ENCODE data around the gene CENPU.

The CENPU gene

DNA sequence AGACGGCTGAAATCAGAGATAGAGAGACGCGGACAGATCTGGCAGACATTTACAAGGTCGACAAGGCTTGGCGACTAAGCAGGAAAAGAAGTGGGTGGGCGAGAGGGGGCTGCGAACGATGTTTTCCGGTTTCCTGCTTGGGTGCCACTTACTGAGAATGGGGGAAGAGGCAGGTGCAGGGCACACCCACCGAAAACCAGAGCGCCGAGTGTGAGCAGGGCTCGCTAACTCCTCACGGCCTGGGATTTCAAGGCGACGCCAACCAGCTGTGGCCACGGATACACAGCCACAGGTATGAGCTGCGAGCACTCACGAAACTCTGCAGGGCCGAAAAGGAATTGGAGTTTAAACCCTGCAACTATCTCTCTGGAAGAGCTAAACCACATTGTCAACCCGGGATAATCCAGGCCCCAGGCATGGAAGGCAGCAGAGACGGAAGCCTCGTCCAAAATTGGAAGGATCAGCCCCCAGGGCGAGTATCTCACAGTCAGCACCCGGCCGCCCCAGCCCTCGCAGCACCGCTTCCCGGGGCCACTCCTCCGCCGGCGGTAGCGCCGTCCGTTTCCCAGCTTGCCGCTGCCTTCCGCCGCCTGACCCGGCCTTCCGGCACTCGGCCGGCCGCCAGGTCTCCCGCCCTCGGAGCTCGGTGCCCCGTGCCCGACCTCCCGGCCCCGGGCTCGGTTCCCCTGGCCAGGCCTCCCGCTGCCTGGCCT is 85.4 kb downstream of the CENPU start (continued):
- TF ChIP-seq, protein P1, sequence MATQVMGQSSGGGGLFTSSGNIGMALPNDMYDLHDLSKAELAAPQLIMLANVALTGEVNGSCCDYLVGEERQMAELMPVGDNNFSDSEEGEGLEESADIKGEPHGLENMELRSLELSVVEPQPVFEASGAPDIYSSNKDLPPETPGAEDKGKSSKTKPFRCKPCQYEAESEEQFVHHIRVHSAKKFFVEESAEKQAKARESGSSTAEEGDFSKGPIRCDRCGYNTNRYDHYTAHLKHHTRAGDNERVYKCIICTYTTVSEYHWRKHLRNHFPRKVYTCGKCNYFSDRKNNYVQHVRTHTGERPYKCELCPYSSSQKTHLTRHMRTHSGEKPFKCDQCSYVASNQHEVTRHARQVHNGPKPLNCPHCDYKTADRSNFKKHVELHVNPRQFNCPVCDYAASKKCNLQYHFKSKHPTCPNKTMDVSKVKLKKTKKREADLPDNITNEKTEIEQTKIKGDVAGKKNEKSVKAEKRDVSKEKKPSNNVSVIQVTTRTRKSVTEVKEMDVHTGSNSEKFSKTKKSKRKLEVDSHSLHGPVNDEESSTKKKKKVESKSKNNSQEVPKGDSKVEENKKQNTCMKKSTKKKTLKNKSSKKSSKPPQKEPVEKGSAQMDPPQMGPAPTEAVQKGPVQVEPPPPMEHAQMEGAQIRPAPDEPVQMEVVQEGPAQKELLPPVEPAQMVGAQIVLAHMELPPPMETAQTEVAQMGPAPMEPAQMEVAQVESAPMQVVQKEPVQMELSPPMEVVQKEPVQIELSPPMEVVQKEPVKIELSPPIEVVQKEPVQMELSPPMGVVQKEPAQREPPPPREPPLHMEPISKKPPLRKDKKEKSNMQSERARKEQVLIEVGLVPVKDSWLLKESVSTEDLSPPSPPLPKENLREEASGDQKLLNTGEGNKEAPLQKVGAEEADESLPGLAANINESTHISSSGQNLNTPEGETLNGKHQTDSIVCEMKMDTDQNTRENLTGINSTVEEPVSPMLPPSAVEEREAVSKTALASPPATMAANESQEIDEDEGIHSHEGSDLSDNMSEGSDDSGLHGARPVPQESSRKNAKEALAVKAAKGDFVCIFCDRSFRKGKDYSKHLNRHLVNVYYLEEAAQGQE (tag by site-specific recombination; IDR thresholded peaks at IDR 0.05), result no peak
- peak; percentile 75; the same call in 1 of the 2 replicates for TF ChIP-seq KLF9 (tag by site-specific recombination; IDR thresholded peaks at IDR 0.05; ENCODE audit: low read depth)
- peak; percentile 51 for TF ChIP-seq EGR2 (tag by site-specific recombination; IDR thresholded peaks at IDR 0.05; ENCODE audit: low read depth)
- TF ChIP-seq SP2 (tag by site-specific recombination; IDR thresholded peaks at IDR 0.05), result peak; percentile 37
- TF ChIP-seq ZBTB21 (tag by site-specific recombination; IDR thresholded peaks at IDR 0.05), result no peak

DNA sequence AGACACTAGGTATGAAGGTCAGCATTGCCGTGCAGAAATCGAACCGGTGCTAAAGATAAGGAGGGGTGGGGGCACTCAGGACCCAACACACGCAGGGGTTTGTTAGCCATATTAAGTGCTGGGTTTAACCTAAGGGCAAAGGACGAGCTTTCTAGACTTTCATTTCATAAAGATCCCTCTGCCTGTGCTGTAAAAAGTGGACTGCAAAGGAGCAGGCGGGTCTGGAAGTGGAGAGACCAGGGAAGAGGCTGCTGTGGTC is 85.9 kb downstream of the CENPU start:
- Histone ChIP-seq H3K9me3 (ENCODE audit: control insufficient read depth, insufficient read depth, low read depth, low read length) (no peaks in the 10 kb centered on the region), H3K36me3 (ENCODE audit: control insufficient read depth in 2 of 2, insufficient read depth in 1 of 2, low read length in 2 of 2) (peaks cover 0 to 6% of the 10 kb centered on the region in 2 experiments; a peak in 1 of 3 replicates), H3K27ac (ENCODE audit: extremely low read depth, low read depth, low read length) (peak overlapping the region; percentile 85; the same call in 1 of the 2 replicates), H3K4me1 (ENCODE audit: control insufficient read depth, insufficient read depth, low read length) (peaks cover 24% of the 10 kb centered on the region), H3K4me3 (ENCODE audit: low read depth, low read length) (peak overlapping the region; percentile 82)
- ChIA-PET CTCF (interaction anchor here (0.6 kb wide), 1 partner anchor 1604 kb away, joined by 3 read pairs; no protein-coding TSS in a partner anchor), POLR2A (interaction anchor here (1.9 to 2.8 kb wide), 3 partner anchors 9 to 110 kb away, joined by 6 to 21 read pairs (median 7); partner anchors contain the start of gene CENPU)
- TF ChIP-seq HOXA7 (CRISPR knock-in tag; IDR thresholded peaks at IDR 0.05; ENCODE audit: borderline replicate concordance), result no peak

DNA sequence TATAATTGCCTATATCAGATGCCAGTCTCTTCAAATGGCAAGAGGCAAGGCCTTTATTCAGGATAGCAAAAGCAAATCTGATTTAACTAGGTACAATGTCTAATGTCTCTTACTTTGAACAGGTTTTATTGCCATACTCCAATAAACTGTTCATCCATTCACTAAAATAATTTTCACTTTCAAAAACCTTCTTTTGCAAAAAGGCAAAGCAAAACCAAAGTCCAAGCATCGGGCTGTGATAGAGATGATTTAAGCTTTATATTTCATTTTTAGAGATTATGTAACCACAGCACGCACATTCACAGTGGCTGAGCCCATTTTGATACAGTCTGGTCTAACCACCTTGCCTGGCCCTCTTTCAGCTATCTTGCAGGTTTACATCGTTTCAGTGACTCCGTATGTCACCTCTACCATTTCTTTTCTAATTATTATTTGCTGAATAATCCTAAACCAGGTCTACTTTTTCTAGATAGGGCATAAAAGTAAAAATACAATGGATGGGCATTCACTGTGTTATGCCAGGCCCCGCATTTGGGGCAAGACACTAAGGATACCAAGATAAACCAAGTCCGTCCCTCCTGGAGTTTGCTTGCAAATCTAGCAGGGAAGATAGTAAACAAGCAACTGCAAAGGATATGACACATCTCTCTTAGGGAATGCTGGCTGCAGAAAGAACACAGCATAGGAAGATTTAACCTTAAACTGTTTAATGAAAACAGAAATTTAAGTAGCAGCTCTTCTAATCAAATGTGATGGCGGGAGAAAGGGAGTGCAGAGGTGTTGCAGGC is 86.4 kb downstream of the CENPU start:
- Histone ChIP-seq H3K27ac (ENCODE audit: extremely low read depth, low read depth, low read length) (peak overlapping the region; percentile 85; the same call in 1 of the 2 replicates), H3K36me3 (ENCODE audit: control insufficient read depth in 2 of 2, insufficient read depth in 1 of 2, low read length in 2 of 2) (peaks cover 0 to 6% of the 10 kb centered on the region in 2 experiments; a peak in 1 of 3 replicates), H3K4me3 (ENCODE audit: low read depth, low read length) (peak overlapping the region; percentile 82), H3K9me3 (ENCODE audit: control insufficient read depth, insufficient read depth, low read depth, low read length) (no peaks in the 10 kb centered on the region), H3K4me1 (ENCODE audit: control insufficient read depth, insufficient read depth, low read length) (peaks cover 24% of the 10 kb centered on the region)
- ChIA-PET POLR2A (no interaction called here), CTCF (no interaction called here)
- no peak for TF ChIP-seq ZNF37A (tag by site-specific recombination; IDR thresholded peaks at IDR 0.05)
- TF ChIP-seq MYNN (tag by site-specific recombination; IDR thresholded peaks at IDR 0.05; ENCODE audit: borderline replicate concordance), result no peak
- TF ChIP-seq PRDM1 (tag by site-specific recombination; IDR thresholded peaks at IDR 0.05), result no peak
- no peak for TF ChIP-seq ZNF174 (tag by site-specific recombination; IDR thresholded peaks at IDR 0.05)
- TF ChIP-seq SALL2 (tag by site-specific recombination; IDR thresholded peaks at IDR 0.05; ENCODE audit: borderline replicate concordance), result no peak
- TF ChIP-seq TRIM28 (IDR thresholded peaks at IDR 0.05; ENCODE audit: borderline replicate concordance, low read length), result 0 out of 2 replicates have a peak, but pooled peaks have one; percentile 22
- no peak for TF ChIP-seq ZNF114 (tag by site-specific recombination; IDR thresholded peaks at IDR 0.05)
- no peak for TF ChIP-seq ZNF629 (tag by site-specific recombination; IDR thresholded peaks at IDR 0.05)

DNA sequence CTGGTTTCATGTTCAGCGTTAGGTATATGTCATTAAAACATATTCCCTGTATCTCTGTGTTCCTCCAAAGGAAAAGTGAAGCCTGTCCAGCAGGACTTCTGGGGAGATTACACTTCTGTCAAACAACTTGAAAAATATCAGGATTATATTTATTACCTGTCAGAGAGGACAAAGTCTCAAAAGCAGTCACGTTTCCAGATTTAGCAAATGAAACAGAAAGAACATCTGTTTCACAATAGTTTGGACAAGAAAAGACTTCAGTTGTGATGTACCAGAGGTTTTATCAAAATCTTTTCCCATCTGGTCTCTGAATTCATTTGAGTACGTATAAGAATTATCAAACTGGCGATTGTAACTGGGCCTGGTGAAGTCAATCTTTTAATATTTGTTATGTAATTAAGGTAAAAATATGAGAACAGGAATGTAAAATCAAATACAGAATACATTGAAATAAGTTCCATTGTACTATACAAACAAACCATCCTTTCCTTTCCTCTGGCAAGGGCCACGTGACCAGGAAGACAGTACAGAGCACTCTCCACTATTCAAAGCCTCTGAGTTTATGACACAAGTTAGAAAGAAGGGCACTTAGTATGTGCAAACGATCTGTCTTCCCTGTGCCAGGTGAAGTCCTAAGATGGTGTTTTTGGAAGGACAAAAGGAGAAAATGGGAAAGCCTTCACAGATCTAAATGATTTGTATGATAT is 87.8 kb downstream of the CENPU start:
- ChIA-PET POLR2A (no interaction called here), CTCF (no interaction called here)
- Histone ChIP-seq H3K9me3 (ENCODE audit: control insufficient read depth, insufficient read depth, low read depth, low read length) (no peaks in the 10 kb centered on the region), H3K36me3 (ENCODE audit: control insufficient read depth in 2 of 2, insufficient read depth in 1 of 2, low read length in 2 of 2) (peaks cover 0 to 11% of the 10 kb centered on the region in 2 experiments; a peak in 2 of 3 replicates), H3K4me3 (ENCODE audit: low read depth, low read length) (no peak overlapping the region), H3K27ac (ENCODE audit: extremely low read depth, low read depth, low read length) (no peak overlapping the region), H3K4me1 (ENCODE audit: control insufficient read depth, insufficient read depth, low read length) (peaks cover 24% of the 10 kb centered on the region)
- TF ChIP-seq, protein P2, sequence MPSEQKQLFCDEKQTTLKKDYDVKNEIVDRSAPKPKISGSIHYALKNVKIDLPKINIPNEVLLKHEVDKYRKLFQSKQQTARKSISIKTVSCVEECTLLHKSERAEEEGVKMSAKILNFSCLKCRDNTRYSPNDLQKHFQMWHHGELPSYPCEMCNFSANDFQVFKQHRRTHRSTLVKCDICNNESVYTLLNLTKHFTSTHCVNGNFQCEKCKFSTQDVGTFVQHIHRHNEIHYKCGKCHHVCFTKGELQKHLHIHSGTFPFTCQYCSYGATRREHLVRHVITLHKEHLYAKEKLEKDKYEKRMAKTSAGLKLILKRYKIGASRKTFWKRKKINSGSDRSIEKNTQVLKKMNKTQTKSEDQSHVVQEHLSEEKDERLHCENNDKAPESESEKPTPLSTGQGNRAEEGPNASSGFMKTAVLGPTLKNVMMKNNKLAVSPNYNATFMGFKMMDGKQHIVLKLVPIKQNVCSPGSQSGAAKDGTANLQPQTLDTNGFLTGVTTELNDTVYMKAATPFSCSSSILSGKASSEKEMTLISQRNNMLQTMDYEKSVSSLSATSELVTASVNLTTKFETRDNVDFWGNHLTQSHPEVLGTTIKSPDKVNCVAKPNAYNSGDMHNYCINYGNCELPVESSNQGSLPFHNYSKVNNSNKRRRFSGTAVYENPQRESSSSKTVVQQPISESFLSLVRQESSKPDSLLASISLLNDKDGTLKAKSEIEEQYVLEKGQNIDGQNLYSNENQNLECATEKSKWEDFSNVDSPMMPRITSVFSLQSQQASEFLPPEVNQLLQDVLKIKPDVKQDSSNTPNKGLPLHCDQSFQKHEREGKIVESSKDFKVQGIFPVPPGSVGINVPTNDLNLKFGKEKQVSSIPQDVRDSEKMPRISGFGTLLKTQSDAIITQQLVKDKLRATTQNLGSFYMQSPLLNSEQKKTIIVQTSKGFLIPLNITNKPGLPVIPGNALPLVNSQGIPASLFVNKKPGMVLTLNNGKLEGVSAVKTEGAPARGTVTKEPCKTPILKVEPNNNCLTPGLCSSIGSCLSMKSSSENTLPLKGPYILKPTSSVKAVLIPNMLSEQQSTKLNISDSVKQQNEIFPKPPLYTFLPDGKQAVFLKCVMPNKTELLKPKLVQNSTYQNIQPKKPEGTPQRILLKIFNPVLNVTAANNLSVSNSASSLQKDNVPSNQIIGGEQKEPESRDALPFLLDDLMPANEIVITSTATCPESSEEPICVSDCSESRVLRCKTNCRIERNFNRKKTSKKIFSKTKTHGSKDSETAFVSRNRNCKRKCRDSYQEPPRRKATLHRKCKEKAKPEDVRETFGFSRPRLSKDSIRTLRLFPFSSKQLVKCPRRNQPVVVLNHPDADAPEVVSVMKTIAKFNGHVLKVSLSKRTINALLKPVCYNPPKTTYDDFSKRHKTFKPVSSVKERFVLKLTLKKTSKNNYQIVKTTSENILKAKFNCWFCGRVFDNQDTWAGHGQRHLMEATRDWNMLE (tag by site-specific recombination; conservative IDR thresholded peaks at IDR 0.05; ENCODE audit: low read depth), result no peak
- TF ChIP-seq ZBTB17 (tag by site-specific recombination; IDR thresholded peaks at IDR 0.05), result 0 out of 2 replicates have a peak, but pooled peaks have one; percentile 12

Measured in HEK293 (cell line).